B cell (primary cell): Measurements from ENCODE around the gene PRSS38. TPM values are rescaled to one million over a fixed set of nuclear protein-coding genes. Genes with fewer than 3 reads are reported as not detected.

Experiments
- ATAC-seq: fragments of 200-7000 bp; cut with Tn5 transposase; one replicate; pipeline ENCODE4 v1.10.0; 2021; ENCODE audit warnings: low read depth, mild to moderate bottlenecking, moderate number of reproducible peaks, moderate library complexity
- CTCF ChIA-PET: fragments of 350-600 bp; sonication (Branson Sonifier 250); formaldehyde crosslinking; loops from one replicate; lab custom pipeline; 2021; ENCODE audit warnings: antibody characterized with exemption, inconsistent platforms; lab: Charles Lee
- POLR2A ChIA-PET: fragments of 350-600 bp; sonication (Branson Sonifier 250); formaldehyde crosslinking; loops from one replicate; lab custom pipeline; 2021; ENCODE audit warnings: antibody characterized with exemption; lab: Charles Lee
- DNase-seq: peaks from one replicate; pipeline ENCODE4 v3.0.0; 2013
- H2AFZ ChIP-seq: 2 replicates; pipeline ENCODE4 v1.6.1; 2012; ENCODE audit warnings: mild to moderate bottlenecking, low read depth, low read length; ENCODE audit not compliant: insufficient read depth, poor library complexity, severe bottlenecking
- H3K27ac ChIP-seq, 2 donors: 1 replicate in 1 of 2; 2 replicates in 1 of 2; pipeline ENCODE4 v1.5.1; 2012 to 2013; ENCODE audit warnings: low read length in 2 of 2, mild to moderate bottlenecking in 2 of 2, moderate library complexity in 1 of 2
- H3K27me3 ChIP-seq, 4 experiments: fragments of 200-600 bp in 1 of 4; sonication (generic) in 1 of 4; replicated peaks in 1 of 4; 1 replicate in 2 of 4; 2 replicates in 2 of 4; pipeline versions ENCODE4 v1.6.1 to v1.7.0; 2013 to 2016; ENCODE audit warnings: low read length in 3 of 4, mild to moderate bottlenecking in 2 of 4, mixed read lengths in 1 of 4, moderate library complexity in 1 of 4; ENCODE audit not compliant: insufficient read depth in 4 of 4, control insufficient read depth in 3 of 4; ENCODE audit errors: control extremely low read depth in 1 of 4
- H3K36me3 ChIP-seq, 2 experiments: replicated peaks in 1 of 2; 1 replicate in 1 of 2; 2 replicates in 1 of 2; pipeline versions ENCODE4 v1.6.1 to v1.7.1; 2013; ENCODE audit warnings: low read length in 1 of 2; ENCODE audit not compliant: insufficient read depth in 2 of 2, control insufficient read depth in 1 of 2; ENCODE audit errors: control extremely low read depth in 1 of 2, extremely low read depth in 1 of 2
- H3K4me1 ChIP-seq, 2 donors: fragments of 200-600 bp in 1 of 2; sonication (generic) in 1 of 2; 1 replicate in 1 of 2; 2 replicates in 1 of 2; pipeline versions ENCODE4 v1.5.1 to v1.6.1; 2013 to 2017; ENCODE audit warnings: low read length in 2 of 2; ENCODE audit not compliant: control insufficient read depth in 2 of 2, insufficient read depth in 2 of 2
- H3K4me2 ChIP-seq: replicated peaks from 2 replicates; pipeline ENCODE3; 2012; ENCODE audit warnings: mild to moderate bottlenecking, low read depth, low read length; ENCODE audit not compliant: poor library complexity, severe bottlenecking
- H3K4me3 ChIP-seq, 5 experiments: fragments of 200-600 bp in 1 of 5; sonication (generic) in 1 of 5; 1 replicate in 3 of 5; 2 replicates in 2 of 5; pipeline versions ENCODE4 v1.5.1 to v1.7.0; 2011 to 2016; ENCODE audit warnings: low read length in 4 of 5, mild to moderate bottlenecking in 4 of 5, low read depth in 2 of 5, control low read depth in 1 of 5, moderate library complexity in 1 of 5; ENCODE audit not compliant: insufficient read depth in 1 of 5; ENCODE audit errors: control extremely low read depth in 1 of 5, extremely low read depth in 1 of 5
- H3K79me2 ChIP-seq: fragments of 200-600 bp; sonication (generic); one replicate; pipeline ENCODE4 v1.6.0; 2016; ENCODE audit warnings: low read length; ENCODE audit not compliant: control insufficient read depth, insufficient read depth
- H3K9ac ChIP-seq: fragments of 200-600 bp; sonication (generic); 2 replicates; pipeline ENCODE4 v1.6.1; 2017; ENCODE audit warnings: mild to moderate bottlenecking, low read length, moderate library complexity
- H3K9me3 ChIP-seq, 3 donors: one replicate each; pipeline versions ENCODE4 v1.6.1 to v1.7.1; 2013; ENCODE audit warnings: low read length in 2 of 3; ENCODE audit not compliant: control insufficient read depth in 2 of 3, insufficient read depth in 1 of 3; ENCODE audit errors: control extremely low read depth in 1 of 3
- H4K20me1 ChIP-seq: 2 replicates; pipeline ENCODE4 v1.6.0; 2012; ENCODE audit warnings: mild to moderate bottlenecking, low read length; ENCODE audit not compliant: insufficient read depth, control insufficient read depth, poor library complexity, severe bottlenecking
- H3K27ac Mint-ChIP-seq: one replicate; pipeline ENCODE4 v1.8.0; 2021; ENCODE audit warnings: mixed read lengths
- H3K27me3 Mint-ChIP-seq: one replicate; pipeline ENCODE4 v1.8.0; 2021; ENCODE audit warnings: mixed read lengths
- H3K4me1 Mint-ChIP-seq: one replicate; pipeline ENCODE4 v1.8.0; 2021; ENCODE audit warnings: mixed read lengths
- H3K4me3 Mint-ChIP-seq: one replicate; pipeline ENCODE4 v1.8.0; 2021; ENCODE audit warnings: mixed read lengths
- H3K9me3 Mint-ChIP-seq: one replicate; pipeline ENCODE4 v1.8.0; 2022; ENCODE audit warnings: mixed read lengths; ENCODE audit not compliant: insufficient read depth
- EZH2 ChIP-seq: IDR thresholded peaks from 2 replicates; pipeline ENCODE4 v1.6.1; 2012; ENCODE audit warnings: borderline replicate concordance, low read depth, mild to moderate bottlenecking, moderate library complexity, low read length; ENCODE audit not compliant: insufficient read depth, poor library complexity, severe bottlenecking
- WGBS: methylation state at CpG from one replicate; pipeline ENCODE4 v1.1.5; 2013; ENCODE audit warnings: missing lambda C conversion rate; ENCODE audit not compliant: insufficient coverage; 5-methylcytosine and 5-hydroxymethylcytosine counted together
- intact Hi-C: fragments of 100-400 bp; cut with micrococcal nuclease; formaldehyde crosslinking; loops from one replicate; pipeline ENCODE4 v1.10.0; 2022
- polyA plus RNA-seq: library from polyadenylated mRNA; depleted of rRNA; stranded (reverse); fragments of >200 nt; gene quantifications from 2 replicates; pipeline ENCODE4 v1.2.3, GENCODE V29; 2012
- total RNA-seq, 2 donors: library from RNA; stranded (reverse); fragments of 120-200 nt in 1 of 2; gene quantifications; 1 replicate in 1 of 2; 2 replicates in 1 of 2; pipeline versions ENCODE4 v1.2.3 to v1.2.4, GENCODE V29; 2013 to 2022
- TF ChIP-seq, protein P1 (sequence below): fragments of 200-600 bp; IDR thresholded peaks from one replicate; pipeline ENCODE4 v1.8.0; 2022; ENCODE audit warnings: antibody characterized with exemption, mild to moderate bottlenecking

The PRSS38 gene
- total and polyA plus RNA-seq, 2 donors (not counting 1 experiment from before 2014, with no cell fraction given): not detected

DNA sequence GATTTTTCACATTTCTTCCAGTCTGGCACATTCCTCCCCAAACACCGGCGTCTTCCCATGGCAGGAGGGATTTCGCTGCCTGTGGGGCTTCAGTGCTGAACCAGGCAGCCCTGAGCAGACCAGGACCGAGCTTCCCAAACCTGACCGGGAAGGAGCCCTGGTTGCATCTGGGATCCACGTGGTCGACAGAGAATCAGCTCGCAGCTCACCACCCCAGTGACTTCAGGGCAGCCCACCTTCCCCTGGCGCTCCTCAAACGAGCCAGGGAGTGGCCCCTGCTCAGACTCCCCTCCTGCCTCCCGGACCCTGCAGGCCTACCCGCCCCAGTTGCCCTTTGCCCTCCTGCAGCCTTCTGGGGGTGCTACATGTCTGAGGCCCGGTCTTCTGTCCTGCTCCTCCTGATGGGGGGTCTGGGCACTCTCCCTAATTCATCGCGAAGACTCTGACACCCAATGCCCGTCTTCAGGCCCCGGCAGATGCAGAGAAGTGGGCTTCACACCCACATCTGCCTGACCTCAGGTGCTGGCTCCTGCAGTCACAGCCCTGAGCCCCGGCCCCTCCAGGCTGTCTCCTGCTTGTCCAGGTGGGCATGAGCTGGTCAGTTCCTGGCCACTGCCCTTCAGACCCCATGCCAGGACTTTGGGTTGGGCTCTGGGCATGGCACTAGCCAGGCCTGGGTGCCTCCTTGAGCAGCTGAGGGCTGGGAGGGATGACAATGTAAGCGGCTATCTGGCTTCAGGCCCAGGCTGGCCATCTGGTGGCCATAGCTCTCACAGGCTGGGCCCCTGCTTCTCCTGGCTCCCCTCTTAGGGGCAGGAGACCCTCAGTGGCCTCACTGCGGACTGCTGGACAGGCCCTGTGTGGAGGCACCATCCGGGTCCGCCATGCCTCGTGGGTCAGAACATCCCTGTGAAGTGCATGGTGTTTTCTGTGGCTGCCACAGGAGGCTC, 26.1 kb upstream of the PRSS38 start:
- H4K20me1 ChIP-seq: no peaks in the 10 kb centered on the region
- Mint-ChIP-seq H3K9me3 (no peaks in the 10 kb centered on the region), H3K4me3 (peak overlapping the region; percentile 91), H3K27me3 (no peaks in the 10 kb centered on the region), H3K27ac (no peak overlapping the region), H3K4me1 (peaks cover 19% of the 10 kb centered on the region)
- H3K4me3 ChIP-seq: peak overlapping the region in 4 of 5 experiments; percentile 66 to 79 (median 77)
- intact Hi-C loops: loop anchor here (2.0 to 10.0 kb wide), 4 partner anchors 227 to 1693 kb away; partner anchors contain the start of genes RNF187, TRIM11 and ZNF678
- H3K9me3 ChIP-seq: peaks cover 0 to 17% (median 0%) of the 10 kb centered on the region in 3 donors
- H3K4me1 ChIP-seq: peaks cover 26 to 35% of the 10 kb centered on the region in 2 donors
- ChIA-PET POLR2A (no interaction called here), CTCF (interaction anchor here (1.4 kb wide), 1 partner anchor 26 kb away, joined by 3 read pairs; no protein-coding TSS in a partner anchor)
- ATAC-seq: no peak
- H3K27ac ChIP-seq: no peak overlapping the region
- H2AFZ ChIP-seq: peak overlapping the region; percentile 94
- WGBS: 86% methylated on average over 23 of the region's 23 CpGs
- H3K4me2 ChIP-seq: peak overlapping the region; percentile 86
- no peaks in the 10 kb centered on the region for H3K79me2 ChIP-seq
- H3K36me3 ChIP-seq: no peaks in the 10 kb centered on the region
- peak; percentile 36 for DNase-seq
- TF ChIP-seq, protein P1, sequence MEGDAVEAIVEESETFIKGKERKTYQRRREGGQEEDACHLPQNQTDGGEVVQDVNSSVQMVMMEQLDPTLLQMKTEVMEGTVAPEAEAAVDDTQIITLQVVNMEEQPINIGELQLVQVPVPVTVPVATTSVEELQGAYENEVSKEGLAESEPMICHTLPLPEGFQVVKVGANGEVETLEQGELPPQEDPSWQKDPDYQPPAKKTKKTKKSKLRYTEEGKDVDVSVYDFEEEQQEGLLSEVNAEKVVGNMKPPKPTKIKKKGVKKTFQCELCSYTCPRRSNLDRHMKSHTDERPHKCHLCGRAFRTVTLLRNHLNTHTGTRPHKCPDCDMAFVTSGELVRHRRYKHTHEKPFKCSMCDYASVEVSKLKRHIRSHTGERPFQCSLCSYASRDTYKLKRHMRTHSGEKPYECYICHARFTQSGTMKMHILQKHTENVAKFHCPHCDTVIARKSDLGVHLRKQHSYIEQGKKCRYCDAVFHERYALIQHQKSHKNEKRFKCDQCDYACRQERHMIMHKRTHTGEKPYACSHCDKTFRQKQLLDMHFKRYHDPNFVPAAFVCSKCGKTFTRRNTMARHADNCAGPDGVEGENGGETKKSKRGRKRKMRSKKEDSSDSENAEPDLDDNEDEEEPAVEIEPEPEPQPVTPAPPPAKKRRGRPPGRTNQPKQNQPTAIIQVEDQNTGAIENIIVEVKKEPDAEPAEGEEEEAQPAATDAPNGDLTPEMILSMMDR: no peak
- no peak for TF ChIP-seq EZH2
- H3K27me3 ChIP-seq: no peaks in the 10 kb centered on the region
- H3K9ac ChIP-seq: peak overlapping the region; percentile 77

DNA sequence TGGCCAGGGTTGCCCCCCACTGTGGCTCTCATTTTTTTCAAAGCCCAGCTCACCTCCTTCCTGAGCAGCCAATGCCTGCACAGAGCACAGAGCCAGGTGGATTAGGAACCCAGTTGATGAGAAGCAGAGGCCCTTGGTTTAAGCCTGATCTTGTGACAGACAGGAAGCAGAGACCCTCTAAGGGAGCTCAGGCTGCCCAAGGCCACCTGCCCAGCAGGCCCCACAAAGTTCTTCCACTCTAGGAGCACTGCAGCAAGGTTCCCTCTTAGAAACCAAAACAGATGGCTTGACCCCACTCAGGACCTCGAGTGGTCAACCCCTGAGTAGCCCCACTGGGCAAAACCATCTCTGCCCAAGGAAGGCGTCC, 25.5 kb upstream of the PRSS38 start:
- no peak for DNase-seq
- H3K27ac Mint-ChIP-seq: no peak overlapping the region

More for the DNA sequence above, 25.5 kb upstream of the PRSS38 start:
- peaks cover 0 to 4% (median 0%) of the 10 kb centered on the region in 4 experiments for H3K27me3 ChIP-seq
- no peak for ATAC-seq
- TF ChIP-seq EZH2: no peak
- TF ChIP-seq, protein P1: no peak
- Mint-ChIP-seq H3K9me3 (no peaks in the 10 kb centered on the region), H3K4me3 (no peak overlapping the region), H3K4me1 (peaks cover 19% of the 10 kb centered on the region), H3K27me3 (no peaks in the 10 kb centered on the region)
- H3K9me3 ChIP-seq: peaks cover 0 to 13% (median 0%) of the 10 kb centered on the region in 3 donors
- intact Hi-C loops: no loop called here
- no peak overlapping the region for H3K4me3 ChIP-seq
- no peak overlapping the region for H3K4me2 ChIP-seq
- H3K27ac ChIP-seq: no peak overlapping the region
- no peak overlapping the region for H3K9ac ChIP-seq
- no peaks in the 10 kb centered on the region for H4K20me1 ChIP-seq
- peaks cover 26 to 34% of the 10 kb centered on the region in 2 donors for H3K4me1 ChIP-seq
- ChIA-PET POLR2A (no interaction called here), CTCF (interaction anchor here (1.4 kb wide), 1 partner anchor 27 kb away, joined by 3 read pairs; no protein-coding TSS in a partner anchor)
- H3K36me3 ChIP-seq: no peaks in the 10 kb centered on the region
- H2AFZ ChIP-seq: no peak overlapping the region
- no peaks in the 10 kb centered on the region for H3K79me2 ChIP-seq
- 100% methylated on average over 1 of the region's 2 CpGs for WGBS
